PFSK-1 (cell line): ENCODE data around the gene SPATA33.

Source experiments
- FOXP2 ChIP-seq: optimal IDR thresholded peaks from 2 replicates; pipeline ENCODE3; 2011; ENCODE audit warnings: borderline replicate concordance, control low read depth, inconsistent platforms; ENCODE audit not compliant: insufficient read depth; ENCODE audit errors: extremely low read length, extremely low read depth
- POLR2AphosphoS5 ChIP-seq: IDR thresholded peaks from 2 replicates; pipeline ENCODE4 v1.6.1; 2012; ENCODE audit warnings: low read depth, mild to moderate bottlenecking, control low read depth, low read length, moderate library complexity
- REST ChIP-seq, 2 experiments: IDR thresholded peaks; 2 replicates each; pipeline versions ENCODE4 v1.6.1 to v1.8.0; 2011 to 2012; ENCODE audit warnings: low read depth in 2 of 2, low read length in 2 of 2, control low read depth in 1 of 2, inconsistent platforms in 1 of 2, mild to moderate bottlenecking in 1 of 2, moderate library complexity in 1 of 2; ENCODE audit not compliant: insufficient read depth in 1 of 2
- SIN3A ChIP-seq: IDR thresholded peaks from 2 replicates; pipeline ENCODE4 v1.6.1; 2012; ENCODE audit warnings: mild to moderate bottlenecking, low read length, moderate library complexity, borderline replicate concordance; ENCODE audit not compliant: insufficient read depth
- TAF1 ChIP-seq: IDR thresholded peaks from 2 replicates; pipeline ENCODE4 v1.6.1; 2012; ENCODE audit warnings: low read length, control low read depth, borderline replicate concordance; ENCODE audit not compliant: insufficient read depth

Gene SPATA33

DNA sequence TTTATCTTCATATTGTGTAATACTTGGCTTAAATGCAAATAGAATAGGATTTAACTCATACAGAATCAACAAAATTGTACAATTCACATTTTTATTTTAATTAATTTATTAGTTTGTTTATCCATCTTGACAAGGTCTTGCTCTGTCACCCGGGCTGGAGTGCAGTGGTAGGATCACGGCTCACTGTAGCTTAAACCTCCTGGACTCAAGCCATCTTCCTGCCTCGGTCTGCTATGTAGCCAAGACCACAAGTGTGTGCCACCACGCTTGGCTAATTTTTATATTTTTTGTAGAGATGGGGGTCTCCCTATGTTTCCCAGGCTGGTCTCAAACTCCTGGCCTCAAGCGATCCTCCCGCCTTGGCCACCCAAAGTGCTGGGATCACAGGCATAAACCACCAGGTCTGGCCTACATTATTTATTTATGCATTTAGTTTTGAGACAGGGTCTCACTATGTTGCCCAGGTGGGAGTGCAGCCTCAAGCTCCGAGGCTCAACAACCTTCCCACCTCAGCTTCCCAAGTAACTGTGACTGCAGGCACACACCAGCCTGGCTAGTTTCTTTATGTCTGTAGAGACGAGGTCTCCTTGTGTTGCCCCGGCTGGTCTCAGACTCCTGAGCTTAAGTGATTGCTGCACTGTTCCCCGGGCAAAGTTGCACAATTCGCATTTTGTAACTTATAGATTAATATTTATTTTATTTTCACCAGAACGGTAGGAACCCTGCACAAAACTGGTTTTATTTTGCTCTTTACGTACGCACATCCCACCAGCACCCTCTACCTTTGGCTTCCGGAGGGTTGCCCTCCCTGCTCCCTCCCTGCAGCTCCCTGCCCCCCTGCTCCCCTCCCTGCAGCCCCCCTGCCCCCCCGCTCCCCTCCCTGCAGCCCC, 39.3 kb upstream of the SPATA33 start:
- no peak for TF ChIP-seq SIN3A
- TF ChIP-seq POLR2AphosphoS5: no peak
- TF ChIP-seq REST (IDR thresholded peaks at IDR 0.05; ENCODE audit: insufficient read depth in 1 of 2, low read depth in 2 of 2, low read length in 2 of 2): no peak
- TF ChIP-seq FOXP2: no peak
- no peak for TF ChIP-seq TAF1

- TF ChIP-seq POLR2AphosphoS5: no peak
- no peak for TF ChIP-seq REST (IDR thresholded peaks at IDR 0.05; ENCODE audit: insufficient read depth in 1 of 2, low read depth in 2 of 2, low read length in 2 of 2)
- no peak for TF ChIP-seq SIN3A
- TF ChIP-seq FOXP2: no peak
- no peak for TF ChIP-seq TAF1
Observed at GRCh38 chr16:89619840-89620239, 37.8 kb upstream of the SPATA33 start.

GRCh38 chr16:89620406-89620841, 37.2 kb upstream of the SPATA33 start:
- no peak for TF ChIP-seq POLR2AphosphoS5
- no peak for TF ChIP-seq REST (IDR thresholded peaks at IDR 0.05; ENCODE audit: insufficient read depth in 1 of 2, low read depth in 2 of 2, low read length in 2 of 2)
- no peak for TF ChIP-seq TAF1
- no peak for TF ChIP-seq FOXP2
- no peak for TF ChIP-seq SIN3A

- TF ChIP-seq FOXP2: no peak
- no peak for TF ChIP-seq SIN3A
- no peak for TF ChIP-seq POLR2AphosphoS5
- no peak for TF ChIP-seq REST (IDR thresholded peaks at IDR 0.05; ENCODE audit: insufficient read depth in 1 of 2, low read depth in 2 of 2, low read length in 2 of 2)
- TF ChIP-seq TAF1: no peak
Observed at GRCh38 chr16:89621136-89621697, 36.4 kb upstream of the SPATA33 start.
